ENCODE measurements around the gene PYY.
"Not testable (repeated sequence)": the region's sequence is repeated elsewhere in the genome, so short reads cannot be mapped to it uniquely, and the experiment has no call there.

PYY gene

DNA sequence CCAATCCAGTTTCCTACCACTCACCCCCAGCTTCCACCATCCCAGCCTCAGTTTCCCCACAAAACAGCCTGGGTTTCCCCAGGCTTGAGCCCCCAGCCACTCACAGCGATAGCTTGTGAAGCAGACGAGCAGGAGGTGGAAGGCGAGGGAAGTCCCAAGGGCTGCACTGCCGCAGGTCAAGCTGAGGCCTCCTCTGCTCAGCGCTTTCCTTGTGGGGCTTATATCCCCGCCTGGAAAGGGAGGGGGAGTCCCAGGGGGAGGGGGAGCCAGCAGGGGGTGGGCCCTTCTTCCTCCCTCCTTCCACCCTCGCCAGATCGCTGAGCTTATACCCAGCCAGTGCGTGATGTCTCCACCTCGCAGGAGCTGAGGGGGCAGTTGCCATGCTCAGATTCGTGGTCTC, at the start of gene PYY:
TSS of gene PYY (minus strand) at position 195 of the 400 bp plus-strand sequence. CDS start 457 bp downstream, outside the sequence.
- DNase-seq, result no peak

GRCh38 chr17:44002141-44002848, 48.6 kb upstream of the PYY start:
- no peak for DNase-seq

DNA sequence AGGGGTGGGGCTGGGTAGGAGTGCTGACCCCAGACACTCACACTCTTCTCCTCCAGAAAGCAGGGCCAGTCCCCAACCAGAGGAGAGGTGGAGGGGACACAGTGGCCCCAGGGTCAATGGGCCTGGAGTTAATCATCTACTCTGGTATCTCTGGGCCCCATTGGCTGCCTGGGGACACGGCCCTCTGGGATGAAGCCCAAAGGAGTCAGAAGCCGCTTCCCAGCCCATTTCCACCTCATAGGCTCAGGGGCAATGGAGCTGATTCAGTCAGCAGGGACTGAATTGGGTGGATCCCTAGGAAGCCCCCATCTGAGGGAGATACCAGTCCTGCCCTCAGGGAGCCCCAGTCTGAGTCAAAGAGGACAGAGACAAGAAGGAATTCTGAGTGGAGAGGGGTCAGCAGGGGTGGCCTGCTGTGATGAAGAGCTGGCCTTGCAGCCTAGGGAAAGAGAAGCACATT, 47.8 kb upstream of the PYY start:
- DNase-seq, result no peak

DNA sequence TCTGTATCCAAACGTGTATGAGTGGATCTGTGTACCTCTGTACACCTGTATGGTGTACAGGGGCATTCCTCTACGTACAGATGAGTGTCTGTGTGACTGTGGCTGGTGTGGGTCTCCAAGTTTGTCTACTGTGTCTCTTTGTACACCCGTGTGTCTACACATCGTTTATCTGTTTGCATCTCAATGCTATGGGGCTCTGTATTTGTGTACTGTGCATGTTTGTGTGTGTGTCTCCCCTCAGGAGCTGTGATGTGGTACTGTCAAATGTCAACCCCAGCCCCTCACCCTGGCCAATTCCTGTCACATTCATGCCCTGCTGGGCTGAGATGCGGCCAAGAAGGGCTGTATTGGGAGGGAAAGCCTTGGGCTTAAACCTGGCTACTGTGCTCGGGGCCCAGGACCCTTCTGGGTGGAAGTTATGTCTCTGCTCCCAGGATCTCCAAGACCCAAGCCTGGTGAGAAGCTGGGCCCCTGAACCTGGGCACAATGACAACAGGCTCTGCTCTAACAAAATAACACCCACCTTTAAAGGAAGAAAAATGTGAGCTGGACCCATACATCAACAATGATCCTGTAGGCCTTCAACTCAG, 47.2 kb upstream of the PYY start:
- DNase-seq, result no peak

DNA sequence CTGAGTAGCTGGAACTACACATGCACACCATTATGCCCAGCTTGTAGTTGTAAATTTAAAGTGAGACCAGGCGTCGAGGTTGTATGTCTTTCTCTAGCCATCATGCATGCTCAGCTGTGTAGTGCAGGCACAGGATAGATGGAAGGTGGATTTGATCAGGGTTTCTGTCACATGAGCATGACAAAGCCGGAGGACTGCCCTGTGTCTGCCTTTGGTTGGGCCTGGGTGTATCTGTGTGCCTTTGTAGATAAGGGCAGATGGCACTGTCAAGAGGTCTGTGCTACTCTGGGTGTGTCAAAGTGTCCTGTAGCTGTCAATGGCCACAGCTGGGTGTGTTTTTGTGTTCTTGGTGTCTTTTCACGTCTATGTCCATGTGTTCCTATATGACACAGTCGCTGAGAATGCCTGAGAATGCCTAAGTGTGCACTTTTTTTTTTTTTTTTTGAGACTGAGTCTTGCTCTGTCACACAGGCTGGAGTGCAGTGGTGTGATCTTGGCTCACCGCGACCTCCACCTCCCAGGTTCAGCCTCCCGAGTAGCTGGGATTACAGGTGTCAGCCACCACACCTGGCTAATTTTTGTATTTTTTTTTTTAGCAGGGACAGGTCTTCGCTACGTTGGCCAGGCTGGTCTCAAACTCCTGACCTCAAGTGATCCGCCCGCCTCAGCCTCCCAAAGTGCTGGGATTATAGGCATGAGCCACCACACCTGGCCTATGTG, 46.6 kb upstream of the PYY start:
- no peak for DNase-seq

DNA sequence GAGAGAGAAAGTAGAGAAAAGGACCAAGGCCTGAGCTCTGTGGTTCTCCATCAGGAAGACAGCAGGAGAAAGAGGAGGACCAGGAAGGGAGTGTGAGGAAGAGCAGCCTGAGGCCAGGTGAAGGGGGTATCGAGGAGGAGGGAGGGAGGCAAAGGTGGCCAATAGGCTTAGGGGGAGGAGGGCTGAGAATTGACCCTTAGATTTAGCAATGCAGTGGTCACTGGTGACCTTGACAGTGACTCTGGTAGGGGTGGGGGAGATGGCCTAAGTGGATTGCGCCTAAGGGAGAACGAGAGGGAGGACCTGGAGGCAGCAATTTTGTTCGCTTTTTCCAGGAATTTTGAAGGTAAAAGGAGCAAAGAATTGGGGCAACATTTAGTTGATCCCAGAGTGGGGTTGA, 45.3 kb upstream of the PYY start:
- DNase-seq, result no peak

DNA sequence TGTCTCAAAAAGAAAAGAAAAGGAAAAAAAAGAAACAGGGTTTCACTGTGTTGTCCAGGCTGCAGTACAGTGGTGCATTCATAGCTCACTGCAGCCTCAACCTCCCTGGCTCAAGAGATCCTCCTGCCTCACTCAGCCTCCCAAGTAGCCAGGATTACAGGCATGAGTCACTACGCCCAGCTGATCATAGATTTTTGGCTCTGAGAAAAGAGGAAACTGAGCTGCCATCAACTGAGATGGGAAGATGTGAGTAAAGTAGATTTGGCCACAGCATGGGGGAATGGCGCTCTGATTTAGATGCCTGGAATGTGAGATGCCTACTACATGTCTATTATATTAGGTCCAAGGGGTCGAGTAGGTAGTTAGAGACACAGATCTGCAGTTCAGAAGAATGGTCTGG, 44.8 kb upstream of the PYY start:
- no peak for DNase-seq

DNA sequence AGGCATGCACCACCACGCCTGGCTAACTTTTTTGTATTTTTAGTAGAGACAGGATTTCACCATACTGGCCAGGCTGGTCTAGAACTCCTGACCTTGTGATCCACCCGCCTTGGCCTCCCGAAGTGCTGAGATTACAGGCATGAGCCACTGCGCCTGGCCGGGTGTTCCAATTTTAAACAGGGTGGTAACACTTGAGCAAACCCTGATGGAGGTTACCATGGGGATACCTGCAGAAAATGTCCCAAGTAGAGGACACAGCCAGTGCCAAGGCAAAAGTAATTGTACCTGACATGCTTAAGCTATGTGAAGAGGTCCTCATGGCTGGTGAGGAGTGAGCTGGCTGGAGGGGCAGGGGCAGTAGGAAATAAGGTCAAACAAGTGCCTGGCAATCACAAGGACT, 43.4 kb upstream of the PYY start:
- not testable (repeated sequence) for DNase-seq

- DNase-seq, result no peak
Observed at GRCh38 chr17:43995150-43995471, 41.4 kb upstream of the PYY start.

GRCh38 chr17:43994272-43995149, 40.8 kb upstream of the PYY start:
- DNase-seq, result peak; percentile 63 to 70

DNA sequence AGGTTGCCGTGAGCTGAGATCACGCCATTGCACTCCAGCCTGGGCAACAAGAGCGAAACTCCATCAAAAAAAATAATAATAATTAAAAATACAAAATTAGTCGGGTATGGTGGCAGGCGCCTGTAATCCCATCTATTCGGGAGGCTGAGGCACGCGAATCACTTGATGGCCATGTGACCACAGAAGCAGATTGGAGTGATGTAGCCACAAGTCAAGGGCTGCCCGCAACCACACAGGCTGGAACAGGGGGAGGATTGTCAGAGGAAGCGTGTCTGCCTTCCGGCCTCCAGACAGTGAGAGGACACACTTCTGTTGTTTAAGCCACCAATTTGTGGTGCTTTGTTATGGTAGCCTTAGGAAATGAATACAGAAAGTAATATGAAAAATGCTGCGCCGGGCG, 38.9 kb upstream of the PYY start:
- no peak for DNase-seq

GRCh38 chr17:43988301-43988700, 34.6 kb upstream of the PYY start:
- DNase-seq, result no peak

GRCh38 chr17:43987131-43988021, 33.6 kb upstream of the PYY start:
- DNase-seq, result no peak

DNA sequence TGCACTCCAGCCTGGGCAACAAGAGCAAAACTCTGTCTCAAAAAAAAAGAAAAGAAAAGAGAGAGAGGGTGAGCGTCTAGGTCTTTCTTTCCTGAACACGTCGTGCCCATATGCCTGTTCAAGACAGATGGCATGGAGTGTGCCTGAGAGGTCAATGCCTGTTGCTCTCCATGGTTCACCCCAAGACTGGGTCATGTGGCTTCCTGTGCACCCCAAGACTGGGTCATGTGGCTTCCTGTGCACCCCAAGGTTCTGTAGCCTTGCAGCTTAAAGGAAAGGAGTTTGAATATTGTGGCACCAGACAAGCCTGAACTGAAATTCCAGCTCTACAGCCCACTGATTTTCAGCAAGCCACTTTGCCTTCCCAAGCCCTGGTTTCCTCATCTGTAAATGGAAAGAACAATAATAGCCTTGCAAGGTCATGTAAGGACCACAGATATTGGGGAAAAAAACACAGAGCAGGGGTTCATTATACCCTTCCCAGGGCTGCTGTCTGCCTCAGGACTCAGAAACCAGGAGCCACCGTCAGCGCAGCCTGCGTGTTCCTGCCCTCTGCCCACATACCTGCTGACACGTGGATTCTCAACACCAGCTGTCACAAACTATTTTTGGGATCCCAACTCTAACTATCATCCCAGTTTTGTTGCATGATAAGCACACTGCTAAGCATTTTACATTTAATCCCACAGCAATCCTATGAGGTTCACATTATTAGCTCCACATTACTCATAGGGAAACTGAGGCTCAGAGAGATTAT, 32.7 kb upstream of the PYY start:
- DNase-seq, result no peak

- DNase-seq, result no peak
Observed at GRCh38 chr17:43984521-43984920, 30.8 kb upstream of the PYY start.

- no peak for DNase-seq
Observed at GRCh38 chr17:43983515-43984411, 30.0 kb upstream of the PYY start.

DNA sequence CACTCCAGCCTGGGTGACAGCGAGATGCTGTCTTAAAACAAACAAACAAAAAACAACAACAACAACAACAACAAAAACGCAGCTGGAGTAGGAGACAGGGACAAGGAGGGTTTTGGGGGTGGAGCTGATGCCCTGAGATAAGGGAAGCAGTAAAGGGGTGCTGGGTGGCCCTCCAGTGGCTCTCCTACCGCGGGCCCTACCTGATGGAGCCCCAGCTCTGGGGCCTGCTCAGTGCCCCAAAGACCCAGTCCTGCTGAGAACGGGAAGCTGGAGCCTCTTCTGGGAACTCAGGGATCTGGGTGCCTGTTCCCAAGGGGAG, 29.4 kb upstream of the PYY start:
- DNase-seq, result no peak

DNA sequence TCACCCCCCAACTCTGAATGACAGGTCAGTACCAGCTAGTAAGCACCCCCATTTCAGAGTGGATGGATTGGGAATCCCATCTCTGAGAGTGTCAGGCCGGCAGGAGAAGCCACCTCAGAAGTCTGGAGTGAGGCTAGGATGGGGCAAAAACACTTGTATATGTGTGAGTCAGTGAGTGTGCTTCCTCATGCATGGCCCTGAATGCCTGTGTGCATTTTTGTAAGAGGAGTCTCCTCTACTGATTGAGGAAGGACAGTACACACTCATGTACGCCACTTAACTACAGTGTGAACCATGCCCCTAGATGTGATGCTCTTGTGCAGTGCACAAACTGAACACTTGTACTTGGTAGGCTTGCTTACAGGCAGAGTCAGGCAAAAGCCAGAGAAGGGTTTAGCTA, 28.4 kb upstream of the PYY start:
- no peak for DNase-seq

- DNase-seq, result no peak
Observed at GRCh38 chr17:43979671-43980070, 25.9 kb upstream of the PYY start.

DNA sequence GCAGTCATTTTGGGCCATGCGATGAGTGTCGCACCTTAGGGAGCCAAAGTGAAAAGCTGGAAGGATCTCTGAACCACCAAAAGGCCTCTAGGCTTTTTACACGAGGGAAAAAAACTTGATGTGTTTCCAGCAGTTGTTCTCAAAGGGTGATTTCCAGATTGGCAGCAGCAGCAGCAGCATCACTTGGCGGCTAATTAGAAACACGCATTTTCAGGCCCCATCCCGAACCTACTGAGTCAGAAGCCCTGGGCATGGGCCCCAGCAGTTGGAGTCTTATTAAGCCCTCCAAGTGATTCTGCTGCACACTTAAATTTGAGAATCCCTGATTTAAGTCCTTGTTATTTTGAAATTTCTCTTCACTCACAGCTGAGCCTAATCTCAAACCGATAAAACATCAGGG, 25.3 kb upstream of the PYY start:
- DNase-seq, result no peak

DNA sequence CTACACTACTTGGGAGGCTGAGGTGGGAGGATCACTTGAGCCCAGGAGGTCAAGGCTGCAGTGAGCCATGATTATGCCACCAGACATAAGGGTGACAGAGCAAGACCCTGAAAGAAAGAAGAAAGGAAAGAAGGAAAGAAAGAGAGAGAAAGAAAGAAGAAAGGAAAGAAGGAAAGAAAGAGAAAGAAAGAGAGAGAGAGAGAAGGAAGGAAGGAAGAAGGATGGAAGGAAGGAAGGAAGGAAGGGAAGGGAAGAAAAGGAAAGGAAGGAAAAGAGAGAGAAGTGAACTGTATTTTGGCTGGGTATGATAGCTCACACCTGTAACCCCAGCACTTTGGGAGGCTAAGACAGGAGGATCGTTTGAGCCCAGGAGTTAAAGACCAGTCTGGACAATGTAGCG, 24.3 kb upstream of the PYY start:
- no peak for DNase-seq

Measured in stimulated activated CD4-positive, alpha-beta T cell treated with anti-CD3 and anti-CD28 coated beads, Interleukin-2, amount 100 ng/mL, for 48 hours (primary cell).